ENCODE results near the gene ANGPTL1.

ANGPTL1 gene

DNA sequence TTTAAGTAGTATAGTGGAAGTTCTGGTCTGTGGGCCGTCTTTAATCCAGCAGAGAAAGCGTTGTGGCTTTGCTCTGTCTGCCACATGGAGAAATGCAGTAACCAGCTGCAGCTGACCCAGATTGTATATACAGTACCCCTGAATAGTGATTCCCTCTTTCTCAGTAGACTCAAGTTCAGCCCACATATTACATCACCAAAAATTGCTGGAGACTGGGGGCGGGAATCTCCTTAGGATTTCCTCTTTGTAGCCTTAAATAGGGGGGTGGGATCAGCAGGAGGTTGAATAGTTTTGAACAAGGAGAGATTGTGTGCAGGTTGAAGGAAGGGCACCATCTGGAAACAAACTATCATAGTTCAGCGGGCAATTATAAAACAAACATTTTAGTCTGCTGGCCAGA lies at the start of gene ANGPTL1:
Gene ANGPTL1, minus strand, starts transcription at position 134 of the 400 bp plus-strand sequence. CDS start 5,301 bp downstream, outside the sequence.
- DNase-seq: no peak

DNA sequence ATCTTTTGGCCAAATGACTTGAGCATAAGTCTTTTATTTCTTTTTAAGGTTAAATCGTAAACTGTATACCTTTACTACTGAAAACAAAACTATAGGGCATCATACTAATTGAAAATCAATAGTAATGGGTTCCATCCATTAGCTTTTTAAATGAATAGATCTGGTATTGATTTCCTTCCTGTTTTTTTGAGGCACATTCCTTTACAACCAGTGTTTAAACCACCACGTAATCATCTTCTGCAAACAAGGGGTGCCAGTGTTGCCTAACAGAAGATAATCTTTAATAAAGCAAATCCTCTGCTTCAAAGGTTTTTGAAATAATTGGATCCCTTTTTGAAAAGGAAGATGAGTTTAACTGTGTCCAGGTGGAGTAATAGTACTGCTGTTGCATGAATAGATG lies 48.7 kb upstream of the ANGPTL1 start:
- no peak for DNase-seq

DNA sequence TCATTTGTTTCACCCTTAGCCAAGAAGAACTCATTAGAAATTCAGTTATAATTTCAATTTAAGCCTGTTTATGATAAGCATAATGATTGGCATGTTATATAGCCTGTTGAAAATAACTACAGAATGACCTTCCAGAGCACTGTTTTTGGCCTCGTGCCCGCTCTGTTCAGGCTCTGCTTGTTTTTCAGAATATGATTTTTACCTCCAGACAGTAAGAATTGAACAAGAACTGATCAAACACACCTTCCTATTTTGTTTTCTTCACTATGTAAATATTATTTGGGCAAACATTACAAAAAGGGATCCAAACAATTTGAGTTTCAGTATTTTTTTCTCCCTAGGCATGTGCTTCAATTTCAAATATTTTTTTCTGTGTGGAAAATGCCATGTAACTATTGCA lies 48.1 kb upstream of the ANGPTL1 start:
- no peak for DNase-seq

DNA sequence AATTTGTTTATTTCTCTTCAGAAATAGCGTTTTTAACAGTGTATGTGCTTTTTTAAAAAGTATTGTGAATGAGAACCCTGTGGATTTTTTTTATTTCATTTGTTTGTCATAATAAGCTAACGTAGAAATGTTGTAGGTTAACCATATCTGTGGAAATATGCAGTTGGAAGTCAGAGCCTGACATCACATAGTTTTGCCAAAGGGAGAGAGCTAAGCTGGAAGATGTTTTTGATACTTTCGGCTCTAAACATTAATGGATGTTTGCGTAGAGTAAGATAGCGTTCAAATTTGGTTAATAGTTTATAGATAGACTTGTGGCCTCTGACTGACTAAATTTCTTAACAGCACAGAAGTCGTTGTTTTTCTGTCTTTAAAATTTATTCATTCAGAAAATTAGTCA lies 47.4 kb upstream of the ANGPTL1 start:
- no peak for DNase-seq

DNA sequence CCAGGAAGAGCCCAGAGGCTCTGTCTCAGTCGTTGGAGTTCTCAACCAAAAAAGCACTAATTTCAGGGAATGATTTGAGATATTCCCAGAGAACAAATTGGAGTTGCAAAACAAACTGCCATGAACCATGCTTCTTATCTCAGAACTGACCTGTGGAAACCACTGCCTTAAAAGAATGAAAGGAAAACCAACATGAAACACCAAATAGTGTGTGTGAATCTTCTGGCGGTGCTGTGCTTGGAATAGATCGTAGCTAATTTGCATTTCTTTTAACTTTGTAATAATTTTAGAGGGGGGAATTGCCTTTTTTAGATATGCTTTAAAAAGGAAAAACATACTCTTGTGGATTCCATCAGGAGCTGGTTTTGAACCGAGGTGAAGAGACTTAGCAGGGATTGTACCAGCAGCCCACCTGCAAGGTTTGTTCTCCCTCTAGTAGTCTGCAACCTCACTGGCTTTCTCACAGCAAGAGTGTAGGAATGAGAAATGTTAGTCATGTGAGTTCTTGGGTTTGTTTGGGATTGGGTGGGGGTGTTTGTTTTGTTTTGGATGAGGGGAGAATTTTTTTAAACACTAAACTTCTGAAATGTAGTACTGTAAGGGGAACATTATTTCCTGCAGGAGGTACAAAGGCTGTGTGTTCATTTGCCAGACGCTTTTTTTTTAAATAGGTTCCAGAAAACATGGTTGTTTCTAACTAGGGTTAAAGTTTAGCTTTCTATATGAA lies 45.7 kb upstream of the ANGPTL1 start:
- DNase-seq: no peak

- DNase-seq: no peak
Observed at GRCh38 chr1:178912597-178912996, 41.7 kb upstream of the ANGPTL1 start.

GRCh38 chr1:178910023-178910422 lies 39.1 kb upstream of the ANGPTL1 start:
- no peak for DNase-seq

GRCh38 chr1:178908358-178908757 lies 37.5 kb upstream of the ANGPTL1 start:
- peak; percentile 40 for DNase-seq

DNA sequence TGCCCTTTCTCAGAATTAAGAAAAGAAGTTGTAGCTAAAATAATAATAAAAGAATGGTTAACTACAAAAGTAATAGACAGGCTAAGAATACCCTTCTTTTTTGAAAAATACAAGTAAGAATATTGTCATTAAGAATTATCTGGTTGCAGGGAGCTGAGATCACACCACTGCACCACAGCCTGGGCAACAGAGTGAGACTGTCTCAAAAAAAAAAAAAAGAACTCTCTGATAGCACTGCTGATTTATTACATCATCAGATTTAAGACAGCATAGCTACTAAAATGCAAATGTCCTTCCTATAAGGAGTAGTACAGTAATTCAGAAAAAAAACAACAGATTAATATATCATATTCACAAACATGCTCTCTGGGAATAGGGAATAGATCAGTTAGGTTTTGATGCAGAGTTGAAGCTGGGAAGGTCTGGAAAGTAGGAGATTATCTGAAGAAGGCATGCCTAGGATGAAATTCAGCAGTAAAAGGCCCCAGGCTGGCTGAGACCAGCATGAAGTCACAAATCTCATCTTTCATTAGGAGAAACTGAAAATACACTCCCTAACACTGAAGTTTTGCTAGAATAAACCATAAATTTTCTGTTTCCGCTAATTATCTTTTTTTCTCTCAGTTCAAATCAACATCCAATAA lies 30.7 kb upstream of the ANGPTL1 start:
- DNase-seq: no peak

- no peak for DNase-seq
Observed at GRCh38 chr1:178899402-178899801, 28.5 kb upstream of the ANGPTL1 start.

- no peak for DNase-seq
Observed at GRCh38 chr1:178898401-178898800, 27.5 kb upstream of the ANGPTL1 start.

DNA sequence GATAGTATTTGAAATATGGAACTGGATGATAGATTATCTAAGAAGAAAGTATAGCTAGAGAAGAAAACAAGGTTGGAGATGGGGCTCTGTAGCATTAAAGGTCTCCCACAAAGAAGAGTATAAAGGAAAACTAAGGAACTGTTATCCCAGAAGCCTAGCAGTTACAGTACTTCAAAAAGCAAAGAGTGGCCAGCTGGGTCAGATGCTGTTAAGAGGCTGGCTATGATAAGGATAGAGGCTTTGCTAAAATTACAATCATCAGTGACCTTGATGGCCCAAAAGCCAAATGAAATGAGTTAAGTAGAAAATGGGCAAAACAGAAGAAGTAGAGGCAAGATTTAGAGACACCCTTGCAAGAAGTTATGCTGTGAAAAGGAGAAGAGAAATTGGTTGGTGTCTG lies 25.1 kb upstream of the ANGPTL1 start:
- no peak for DNase-seq

DNA sequence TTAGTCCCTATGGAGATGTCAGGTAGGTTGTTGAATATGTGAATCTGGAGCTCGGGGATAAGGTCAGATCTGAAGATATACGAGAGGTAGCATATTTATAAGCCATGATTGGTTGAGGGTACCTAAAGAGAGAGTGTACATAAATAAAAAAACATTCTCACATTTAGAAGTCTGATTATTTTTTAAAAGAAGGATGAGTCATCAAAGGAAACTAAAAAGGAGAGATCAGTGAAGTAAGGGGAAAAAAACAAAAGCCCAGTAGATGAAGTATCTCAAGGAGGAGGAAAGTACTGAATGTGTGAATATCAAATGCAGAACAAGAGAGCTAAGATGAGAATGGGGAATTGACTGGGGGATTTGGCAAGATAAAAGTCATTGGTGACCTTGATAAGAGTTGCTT lies 15.7 kb upstream of the ANGPTL1 start:
- no peak for DNase-seq

GRCh38 chr1:178885869-178886268 lies 15.0 kb upstream of the ANGPTL1 start:
- DNase-seq: no peak

DNA sequence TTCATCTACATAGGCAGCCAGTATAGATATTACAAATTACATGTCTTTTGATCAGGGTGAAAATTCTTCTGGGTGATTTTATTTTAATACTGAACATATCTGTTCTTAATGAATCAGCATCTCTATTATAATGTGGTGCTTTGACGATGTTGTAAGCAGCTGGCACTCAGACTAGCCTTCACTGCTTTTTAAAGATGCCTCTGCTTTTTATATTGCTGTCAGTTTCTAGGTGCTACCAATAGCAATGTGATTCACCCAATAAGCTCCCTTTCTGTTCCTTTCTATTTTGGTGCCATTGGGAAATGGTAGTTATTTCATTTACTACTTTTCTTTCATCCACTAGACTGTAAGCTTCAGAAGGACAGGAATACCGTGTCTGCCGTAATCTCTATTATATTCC lies 11.1 kb upstream of the ANGPTL1 start:
- no peak for DNase-seq

DNA sequence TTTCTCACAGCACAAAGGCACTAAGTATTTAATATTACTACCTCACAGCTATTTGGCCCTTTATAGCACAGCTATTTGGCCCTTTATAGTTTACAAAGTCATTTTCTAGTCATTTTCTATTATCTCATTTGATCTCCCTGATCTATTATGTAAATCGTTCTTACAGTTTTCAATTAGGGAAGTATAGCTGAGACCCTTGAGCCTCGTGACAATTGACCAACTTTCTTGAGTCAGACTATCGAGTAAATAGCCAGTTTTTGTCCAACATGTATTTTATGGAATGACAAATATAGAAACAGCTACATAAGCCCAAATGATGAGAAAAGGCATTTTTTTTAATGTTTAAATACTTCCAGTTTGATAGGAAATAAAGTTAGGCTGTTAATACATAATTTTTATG lies 7.0 kb upstream of the ANGPTL1 start:
- no peak for DNase-seq

GRCh38 chr1:178875936-178876335 lies 5.1 kb upstream of the ANGPTL1 start:
- DNase-seq: no peak

- no peak for DNase-seq
Observed at GRCh38 chr1:178874966-178875365, 4.1 kb upstream of the ANGPTL1 start.

DNA sequence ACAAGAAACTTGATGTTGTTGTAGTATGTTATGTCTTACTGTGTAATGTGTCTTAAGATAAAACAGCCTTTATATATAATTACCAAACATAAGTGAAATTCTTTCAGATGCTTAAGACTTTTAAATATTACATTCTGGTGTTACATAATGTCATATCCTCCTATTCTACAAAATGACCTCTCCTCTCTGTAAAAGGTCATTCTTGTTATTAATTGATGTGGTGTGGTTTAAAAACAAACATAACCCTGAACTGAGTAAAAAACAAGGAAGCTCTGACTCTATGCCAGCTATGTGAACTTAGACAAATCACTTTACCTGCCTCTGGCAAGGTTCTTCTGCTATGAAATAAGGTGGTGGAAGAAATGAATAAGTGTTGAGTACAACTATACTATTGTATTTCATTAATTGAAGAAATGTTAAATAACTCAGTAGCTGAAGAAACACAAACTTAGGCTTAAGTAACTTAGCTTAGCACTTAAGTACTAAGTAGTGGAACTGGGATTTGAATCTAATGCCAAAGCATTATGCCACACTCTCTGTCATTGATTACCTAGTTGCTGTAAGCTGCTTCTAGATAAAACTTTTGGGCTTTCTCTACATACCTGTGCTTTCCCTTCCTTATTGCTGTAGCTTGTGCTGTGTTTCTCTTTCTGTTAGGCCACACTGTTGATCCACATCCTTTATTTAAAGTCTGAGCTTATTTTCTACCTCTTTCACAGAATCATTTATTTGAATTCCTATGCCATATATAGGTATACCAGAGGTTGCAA lies 859 bp upstream of the ANGPTL1 start:
- no peak for DNase-seq

GRCh38 chr1:178870221-178870620 lies 656 bp downstream of the ANGPTL1 start:
- DNase-seq: no peak

- DNase-seq: peak; percentile 37
Observed at GRCh38 chr1:178869119-178869697, 1.7 kb downstream of the ANGPTL1 start.

DNA sequence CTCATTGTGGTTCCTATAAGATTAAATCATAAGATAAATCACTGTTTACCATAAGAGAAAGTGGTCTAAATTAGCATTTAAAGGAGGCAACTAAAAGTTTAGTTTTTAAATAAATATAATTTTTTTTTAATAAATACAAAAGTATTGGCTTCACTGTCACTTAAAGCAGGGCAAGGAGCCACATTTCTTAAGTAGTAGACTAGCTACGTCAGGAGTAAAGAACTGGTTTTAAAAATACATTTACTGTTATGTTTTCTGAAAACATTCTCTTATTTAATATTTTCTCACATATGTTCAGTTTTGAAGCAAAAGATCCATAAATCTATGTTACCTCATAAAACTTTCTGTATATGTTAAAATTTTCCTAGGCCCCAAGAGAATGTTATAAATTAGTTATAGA lies 2.2 kb downstream of the ANGPTL1 start:
- no peak for DNase-seq

DNA sequence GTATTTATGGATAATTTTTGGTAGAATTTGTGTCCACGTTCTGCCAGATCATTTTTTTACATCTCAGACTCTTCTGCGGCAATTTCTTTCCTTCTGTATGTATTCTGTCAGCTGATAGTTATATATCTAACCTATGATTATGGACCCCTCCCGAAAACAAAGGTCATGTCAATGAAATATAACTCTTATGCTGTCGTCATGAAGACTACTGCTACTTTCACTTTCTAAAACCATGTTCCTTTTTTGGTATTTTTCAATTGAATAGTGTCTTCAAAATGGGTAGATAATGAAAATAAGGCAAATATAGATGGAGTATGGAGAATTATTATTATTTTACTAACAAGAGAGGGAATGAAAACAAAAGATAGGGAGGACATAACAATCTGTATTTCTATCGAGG lies 3.2 kb downstream of the ANGPTL1 start:
- DNase-seq: no peak

- DNase-seq: no peak
Observed at GRCh38 chr1:178864326-178864725, 6.6 kb downstream of the ANGPTL1 start.
